Choroid plexus epithelial cell (primary cell): ENCODE data around the gene FAM240A.

Experiments used
- DNase-seq: peaks from one replicate; pipeline ENCODE4 v3.0.0-alpha.2; 2010; ENCODE audit warnings: low read depth
- H3K4me3 ChIP-seq: 2 replicates; pipeline ENCODE4 v1.5.1; 2011; ENCODE audit warnings: low read depth, mild to moderate bottlenecking, control low read depth, low read length, moderate library complexity
- TF ChIP-seq, protein P1 (sequence below): conservative IDR thresholded peaks from 2 replicates; pipeline ENCODE4 v1.5.1; 2011; ENCODE audit warnings: low read depth, mild to moderate bottlenecking, control low read depth, inconsistent platforms, low read length, moderate library complexity

FAM240A gene

DNA sequence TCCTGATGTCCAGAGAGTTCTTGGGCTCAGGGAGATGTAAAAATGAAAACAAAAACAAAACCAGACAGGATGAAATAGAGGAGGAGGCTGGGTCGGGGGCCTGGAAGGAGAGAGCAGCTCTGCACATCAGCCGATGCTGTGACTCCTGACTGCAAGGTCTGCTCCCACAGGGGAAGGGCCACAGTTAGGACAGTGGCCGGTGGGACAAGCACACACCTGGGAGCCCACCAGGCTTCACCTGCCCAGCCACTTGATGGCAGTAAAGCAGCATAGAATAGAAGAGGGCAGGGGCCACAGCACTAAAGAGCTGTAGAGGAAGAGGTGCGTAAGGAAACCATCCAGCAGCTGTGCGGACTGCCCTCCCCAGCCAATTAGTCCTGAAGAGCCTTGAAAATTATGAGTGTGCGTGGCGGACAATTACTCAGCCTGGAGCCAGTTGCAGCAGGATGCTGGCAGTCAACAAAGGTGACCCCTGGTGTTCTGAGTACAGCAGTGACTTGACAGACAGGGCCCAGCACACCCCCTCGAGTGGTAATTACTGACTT is 51.3 kb downstream of the FAM240A start:
- peak; percentile 12 for DNase-seq
- TF ChIP-seq, protein P1, sequence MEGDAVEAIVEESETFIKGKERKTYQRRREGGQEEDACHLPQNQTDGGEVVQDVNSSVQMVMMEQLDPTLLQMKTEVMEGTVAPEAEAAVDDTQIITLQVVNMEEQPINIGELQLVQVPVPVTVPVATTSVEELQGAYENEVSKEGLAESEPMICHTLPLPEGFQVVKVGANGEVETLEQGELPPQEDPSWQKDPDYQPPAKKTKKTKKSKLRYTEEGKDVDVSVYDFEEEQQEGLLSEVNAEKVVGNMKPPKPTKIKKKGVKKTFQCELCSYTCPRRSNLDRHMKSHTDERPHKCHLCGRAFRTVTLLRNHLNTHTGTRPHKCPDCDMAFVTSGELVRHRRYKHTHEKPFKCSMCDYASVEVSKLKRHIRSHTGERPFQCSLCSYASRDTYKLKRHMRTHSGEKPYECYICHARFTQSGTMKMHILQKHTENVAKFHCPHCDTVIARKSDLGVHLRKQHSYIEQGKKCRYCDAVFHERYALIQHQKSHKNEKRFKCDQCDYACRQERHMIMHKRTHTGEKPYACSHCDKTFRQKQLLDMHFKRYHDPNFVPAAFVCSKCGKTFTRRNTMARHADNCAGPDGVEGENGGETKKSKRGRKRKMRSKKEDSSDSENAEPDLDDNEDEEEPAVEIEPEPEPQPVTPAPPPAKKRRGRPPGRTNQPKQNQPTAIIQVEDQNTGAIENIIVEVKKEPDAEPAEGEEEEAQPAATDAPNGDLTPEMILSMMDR: peak; percentile 14
- H3K4me3 ChIP-seq: no peak overlapping the region

DNA sequence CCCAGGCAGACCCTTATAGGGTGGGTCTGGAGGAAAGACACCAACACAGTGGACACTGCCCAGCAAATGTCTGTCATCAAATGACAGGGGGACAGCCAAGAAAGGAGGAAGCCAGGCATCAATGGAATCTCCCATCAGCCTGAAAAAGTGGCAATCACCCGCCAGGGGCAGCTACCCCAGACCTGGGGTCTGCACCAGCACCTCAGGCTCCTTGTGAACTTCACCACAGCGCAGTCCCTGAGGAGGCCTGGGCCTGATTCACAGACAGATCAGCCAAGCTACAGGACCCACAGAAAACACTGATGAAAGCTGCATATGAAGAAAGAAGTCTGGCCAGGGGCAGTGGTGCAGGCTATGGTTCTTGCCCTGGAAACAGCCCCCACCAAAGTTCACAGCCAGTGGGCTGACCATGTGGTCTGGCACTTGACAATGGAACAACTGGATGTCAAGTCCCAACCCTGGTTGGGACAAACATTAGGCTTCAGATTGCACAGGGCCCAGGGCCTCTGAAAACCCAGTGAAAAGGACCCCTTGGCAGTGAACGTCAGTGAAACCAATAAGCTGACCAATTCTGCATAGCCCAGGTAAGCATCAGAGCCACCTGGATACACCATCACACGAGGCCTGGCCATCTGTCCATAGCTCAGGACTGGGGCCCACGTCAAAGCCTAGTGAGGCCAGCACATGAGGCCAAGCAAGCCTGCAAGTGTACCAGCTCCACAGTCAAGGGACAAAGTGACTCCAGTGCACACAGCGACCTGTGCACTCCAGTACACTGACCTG is 52.1 kb downstream of the FAM240A start:
- TF ChIP-seq, protein P1: no peak
- no peak for DNase-seq
- H3K4me3 ChIP-seq: no peak overlapping the region

DNA sequence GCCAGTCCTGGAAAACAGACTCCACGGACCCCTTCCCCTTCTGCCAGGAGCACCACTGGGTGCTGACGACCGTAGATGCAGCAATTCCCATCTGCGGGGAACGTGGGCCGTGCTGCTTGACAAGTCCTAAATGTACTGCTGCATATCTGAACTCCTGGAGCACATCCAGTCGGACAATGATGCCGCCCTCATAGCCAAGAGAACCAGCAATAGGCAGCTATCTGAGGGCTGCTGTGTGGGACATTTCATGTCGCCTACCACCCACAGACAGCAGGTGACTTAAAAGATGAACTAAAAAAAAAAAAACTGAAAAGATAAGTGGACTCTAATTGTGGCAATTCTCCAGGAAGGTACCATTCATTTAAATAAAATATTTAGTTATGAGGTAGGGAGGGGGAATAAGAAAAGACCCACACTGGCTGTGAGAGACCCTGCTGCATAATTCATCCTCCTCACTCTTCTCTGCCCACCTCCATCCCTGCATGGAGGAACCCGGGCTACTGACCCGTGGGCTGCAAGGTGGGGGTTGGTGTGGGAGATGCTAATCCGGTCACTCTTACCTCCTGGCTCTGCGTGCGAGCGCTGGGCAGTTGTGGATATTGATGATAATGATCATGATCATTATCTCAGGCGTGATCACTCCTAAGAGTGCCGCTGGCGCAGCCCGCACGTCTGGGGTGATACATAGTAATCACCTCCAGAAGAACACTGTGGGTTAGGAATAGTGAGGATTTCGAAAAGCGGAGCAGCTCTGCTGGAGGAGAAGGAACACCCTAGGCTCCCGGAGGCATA is 52.8 kb downstream of the FAM240A start:
- DNase-seq: no peak
- TF ChIP-seq, protein P1: no peak
- no peak overlapping the region for H3K4me3 ChIP-seq

DNA sequence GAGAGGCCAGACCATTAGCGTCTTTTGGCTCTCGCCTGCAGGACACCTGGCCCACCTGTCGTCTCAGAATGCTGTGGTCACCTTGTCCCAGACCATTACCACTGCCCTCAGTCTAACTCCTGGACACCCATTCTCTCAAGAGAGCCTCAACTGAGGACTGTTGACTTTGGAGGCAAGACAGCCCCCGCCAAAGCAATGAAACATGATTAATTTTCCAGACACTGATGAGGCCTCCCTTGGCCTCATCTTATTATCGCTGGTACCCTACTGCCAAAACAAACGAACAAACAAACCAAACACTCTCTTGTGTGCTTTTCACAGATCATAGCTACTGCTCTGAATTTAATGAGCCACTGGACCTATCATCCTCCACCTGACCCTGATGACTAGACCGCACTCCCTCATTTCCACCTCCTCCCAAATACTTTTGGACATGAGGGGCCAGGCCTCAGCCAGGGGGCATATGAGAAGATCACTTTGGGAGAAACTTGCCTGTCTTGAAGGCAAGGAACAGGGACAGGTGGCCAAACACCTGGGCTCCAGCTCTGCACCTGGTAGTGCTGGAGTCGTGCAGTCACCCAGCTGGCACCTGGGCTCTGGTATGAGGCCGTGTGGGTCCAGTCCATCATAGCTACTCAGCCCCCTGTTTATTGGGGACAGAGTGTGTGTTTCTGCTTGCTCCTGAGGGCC is 53.6 kb downstream of the FAM240A start:
- no peak for DNase-seq
- TF ChIP-seq, protein P1: no peak
- H3K4me3 ChIP-seq: no peak overlapping the region

DNA sequence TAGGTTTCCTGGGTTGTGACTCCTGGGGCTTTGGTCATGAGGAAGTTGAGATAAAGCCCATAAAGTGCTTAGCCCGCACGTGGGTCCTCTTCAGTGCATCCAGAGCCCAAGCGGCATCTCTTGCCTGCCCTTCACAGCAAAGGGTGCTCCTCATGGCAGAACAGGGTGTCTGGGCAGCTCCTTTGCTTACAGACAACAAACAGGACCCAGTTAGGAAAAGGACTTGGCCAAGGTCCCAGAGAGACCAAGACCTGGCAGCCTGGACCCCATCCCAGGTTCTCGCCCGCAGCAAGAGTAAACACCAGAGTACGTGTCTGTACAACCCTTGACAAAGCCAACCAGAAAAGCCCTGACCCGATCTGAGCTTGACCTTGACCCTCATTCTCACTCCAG is 54.1 kb downstream of the FAM240A start:
- no peak for DNase-seq
- TF ChIP-seq, protein P1: no peak
- no peak overlapping the region for H3K4me3 ChIP-seq

DNA sequence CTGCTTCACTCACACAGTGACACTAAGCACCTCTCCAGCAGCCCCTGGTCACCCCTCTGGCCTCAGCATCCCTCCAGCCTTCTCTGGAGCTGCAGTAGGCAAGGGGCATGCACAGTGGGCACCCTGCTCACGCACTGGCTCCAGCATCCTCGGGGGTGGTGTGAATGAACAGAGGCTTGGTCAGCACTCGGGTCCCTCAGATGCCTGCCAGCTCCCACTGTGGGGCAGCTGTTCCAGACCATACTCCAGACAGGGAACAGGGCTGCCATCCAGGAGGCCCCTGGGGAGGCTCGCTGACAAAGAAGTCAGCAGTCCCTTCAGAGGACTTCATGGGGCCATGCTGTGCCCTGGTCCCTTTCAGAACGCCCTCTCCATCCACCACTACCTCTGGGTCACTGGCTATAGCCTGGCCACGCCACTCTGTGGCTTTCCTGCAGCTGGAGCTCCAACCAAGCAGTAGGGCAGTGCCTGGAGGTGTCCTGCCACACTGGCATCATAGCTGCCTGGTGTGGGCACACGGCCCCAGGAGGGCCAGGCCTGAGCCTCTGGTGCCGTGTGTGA is 54.8 kb downstream of the FAM240A start:
- no peak for DNase-seq
- no peak overlapping the region for H3K4me3 ChIP-seq
- TF ChIP-seq, protein P1: no peak
